ENCODE data around the gene TECTB.

The TECTB gene

DNA sequence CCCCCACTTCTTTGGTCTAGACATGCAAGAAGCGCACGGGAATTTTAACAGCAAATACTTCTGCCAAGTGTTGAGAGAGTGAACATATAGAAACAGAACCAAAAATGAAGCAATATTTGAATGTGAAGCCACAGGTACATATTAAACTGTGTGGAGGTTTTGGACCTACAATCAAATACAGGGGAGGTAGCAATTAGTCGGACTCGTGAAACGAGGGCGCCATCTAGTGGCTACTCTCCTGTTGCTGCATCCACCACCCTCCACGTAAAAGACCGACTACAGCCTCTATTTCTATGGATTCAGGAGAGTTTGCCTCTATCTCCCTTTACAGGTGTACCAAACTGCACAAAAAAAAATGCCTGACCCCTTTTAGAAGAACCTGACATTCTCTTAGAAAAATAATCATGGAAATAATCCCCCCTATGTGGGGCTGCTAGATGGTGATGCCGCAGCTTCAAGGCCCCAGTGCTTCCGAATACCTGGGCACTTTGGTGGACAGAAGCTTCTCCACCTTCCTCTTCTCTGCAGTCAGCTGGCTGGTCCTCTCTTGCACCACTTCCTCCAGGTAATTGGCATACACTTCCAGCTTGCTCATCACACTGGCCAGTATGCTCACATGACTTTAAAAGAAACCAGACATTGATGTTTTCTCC lies 31.7 kb downstream of the TECTB start:
- peak; percentile 69 for DNase-seq (ENCODE audit: low read depth)
- TF ChIP-seq, protein P1, sequence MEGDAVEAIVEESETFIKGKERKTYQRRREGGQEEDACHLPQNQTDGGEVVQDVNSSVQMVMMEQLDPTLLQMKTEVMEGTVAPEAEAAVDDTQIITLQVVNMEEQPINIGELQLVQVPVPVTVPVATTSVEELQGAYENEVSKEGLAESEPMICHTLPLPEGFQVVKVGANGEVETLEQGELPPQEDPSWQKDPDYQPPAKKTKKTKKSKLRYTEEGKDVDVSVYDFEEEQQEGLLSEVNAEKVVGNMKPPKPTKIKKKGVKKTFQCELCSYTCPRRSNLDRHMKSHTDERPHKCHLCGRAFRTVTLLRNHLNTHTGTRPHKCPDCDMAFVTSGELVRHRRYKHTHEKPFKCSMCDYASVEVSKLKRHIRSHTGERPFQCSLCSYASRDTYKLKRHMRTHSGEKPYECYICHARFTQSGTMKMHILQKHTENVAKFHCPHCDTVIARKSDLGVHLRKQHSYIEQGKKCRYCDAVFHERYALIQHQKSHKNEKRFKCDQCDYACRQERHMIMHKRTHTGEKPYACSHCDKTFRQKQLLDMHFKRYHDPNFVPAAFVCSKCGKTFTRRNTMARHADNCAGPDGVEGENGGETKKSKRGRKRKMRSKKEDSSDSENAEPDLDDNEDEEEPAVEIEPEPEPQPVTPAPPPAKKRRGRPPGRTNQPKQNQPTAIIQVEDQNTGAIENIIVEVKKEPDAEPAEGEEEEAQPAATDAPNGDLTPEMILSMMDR (conservative IDR thresholded peaks at IDR 0.05; ENCODE audit: low read length) = peak; percentile 94
- no peak overlapping the region for H3K4me3 ChIP-seq (ENCODE audit: low read length)

DNA sequence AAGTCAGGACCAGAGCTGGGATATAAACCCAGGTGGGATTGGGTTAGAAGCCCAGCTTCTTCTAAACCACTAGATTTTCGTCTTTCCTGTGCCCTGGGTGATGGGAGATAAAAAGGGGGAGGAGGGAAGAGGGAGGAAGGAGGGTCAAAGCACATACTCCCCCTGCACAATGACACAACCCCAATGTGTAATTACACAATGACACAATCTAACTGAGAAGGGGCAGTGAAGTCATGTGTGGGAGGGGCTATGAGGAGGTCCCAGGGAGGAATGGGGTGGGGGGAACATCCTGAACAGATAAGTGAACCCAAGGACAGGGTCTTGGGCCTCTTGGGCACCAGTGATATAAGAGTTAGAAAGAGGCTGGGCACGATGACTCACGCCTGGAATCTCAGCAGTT lies 44.5 kb downstream of the TECTB start:
- H3K4me3 ChIP-seq (ENCODE audit: low read length) = no peak overlapping the region
- DNase-seq (ENCODE audit: low read depth) = no peak
- TF ChIP-seq, protein P1 (conservative IDR thresholded peaks at IDR 0.05; ENCODE audit: low read length) = no peak

DNA sequence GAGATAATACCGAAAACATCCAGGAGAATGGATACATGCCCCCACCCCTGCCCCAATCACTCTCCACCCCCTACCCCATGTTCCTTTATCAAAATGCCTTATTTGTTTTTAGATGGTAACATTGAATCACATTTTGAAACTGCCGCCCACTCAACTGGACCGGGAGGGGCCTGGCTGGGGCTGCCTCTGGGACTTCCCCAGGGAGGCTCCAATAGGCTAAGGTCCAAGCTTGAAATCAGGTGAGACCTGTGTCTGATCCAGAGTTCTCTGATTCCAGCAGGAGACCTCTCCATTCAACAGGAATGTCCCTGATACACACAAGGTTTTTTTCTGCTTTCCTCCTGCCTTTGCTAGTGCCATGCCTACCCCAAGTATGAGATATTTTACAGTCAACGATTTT lies 47.0 kb downstream of the TECTB start:
- no peak for DNase-seq (ENCODE audit: low read depth)
- TF ChIP-seq, protein P1 (conservative IDR thresholded peaks at IDR 0.05; ENCODE audit: low read length) = no peak
- H3K4me3 ChIP-seq (ENCODE audit: low read length) = no peak overlapping the region

DNA sequence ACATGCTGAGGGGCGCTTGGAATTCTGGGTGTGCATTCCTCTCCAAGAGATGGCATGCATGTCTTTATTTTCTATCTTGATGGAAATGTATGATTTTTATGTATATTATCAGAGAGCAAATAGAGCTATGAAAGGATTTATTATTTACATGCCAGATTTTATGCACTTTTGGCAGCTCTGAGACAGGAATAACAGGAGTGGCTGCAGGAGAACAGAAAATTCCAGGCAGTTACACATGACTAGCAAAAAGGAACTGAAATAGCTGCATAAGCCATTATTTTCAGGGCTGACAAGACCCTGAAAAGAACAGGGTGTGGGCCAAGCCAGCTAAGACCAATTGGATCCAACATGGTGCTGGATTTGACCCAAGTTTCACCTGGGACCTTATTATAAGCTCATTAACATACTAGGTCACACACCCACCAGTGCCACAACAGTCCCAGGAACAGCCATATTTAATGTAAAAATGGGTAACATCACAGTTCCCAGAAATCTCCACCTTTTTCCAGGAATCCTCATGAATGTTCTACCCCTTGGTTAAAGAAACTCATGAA lies 47.5 kb downstream of the TECTB start:
- DNase-seq (ENCODE audit: low read depth) = no peak
- no peak overlapping the region for H3K4me3 ChIP-seq (ENCODE audit: low read length)
- TF ChIP-seq, protein P1 (conservative IDR thresholded peaks at IDR 0.05; ENCODE audit: low read length) = no peak

DNA sequence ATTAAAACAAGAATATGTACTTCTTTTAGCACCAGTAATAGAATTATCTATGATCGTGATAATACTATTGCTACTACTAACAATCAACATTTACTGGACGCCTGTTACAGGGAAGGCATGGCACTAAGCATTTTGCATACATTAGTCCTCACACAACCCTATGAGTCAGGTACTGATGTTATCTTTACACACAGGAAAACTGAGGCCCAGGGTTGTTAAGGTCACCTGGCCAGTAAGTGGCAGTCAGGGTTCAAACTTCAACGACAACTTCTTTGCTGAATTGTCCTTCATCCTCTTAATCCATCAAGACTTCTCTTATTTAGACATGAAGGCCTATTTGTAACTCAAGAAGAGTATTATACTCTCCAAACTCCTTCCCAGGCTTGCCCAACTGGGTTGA lies 48.8 kb downstream of the TECTB start:
- H3K4me3 ChIP-seq (ENCODE audit: low read length) = no peak overlapping the region
- TF ChIP-seq, protein P1 (conservative IDR thresholded peaks at IDR 0.05; ENCODE audit: low read length) = no peak
- DNase-seq (ENCODE audit: low read depth) = no peak

DNA sequence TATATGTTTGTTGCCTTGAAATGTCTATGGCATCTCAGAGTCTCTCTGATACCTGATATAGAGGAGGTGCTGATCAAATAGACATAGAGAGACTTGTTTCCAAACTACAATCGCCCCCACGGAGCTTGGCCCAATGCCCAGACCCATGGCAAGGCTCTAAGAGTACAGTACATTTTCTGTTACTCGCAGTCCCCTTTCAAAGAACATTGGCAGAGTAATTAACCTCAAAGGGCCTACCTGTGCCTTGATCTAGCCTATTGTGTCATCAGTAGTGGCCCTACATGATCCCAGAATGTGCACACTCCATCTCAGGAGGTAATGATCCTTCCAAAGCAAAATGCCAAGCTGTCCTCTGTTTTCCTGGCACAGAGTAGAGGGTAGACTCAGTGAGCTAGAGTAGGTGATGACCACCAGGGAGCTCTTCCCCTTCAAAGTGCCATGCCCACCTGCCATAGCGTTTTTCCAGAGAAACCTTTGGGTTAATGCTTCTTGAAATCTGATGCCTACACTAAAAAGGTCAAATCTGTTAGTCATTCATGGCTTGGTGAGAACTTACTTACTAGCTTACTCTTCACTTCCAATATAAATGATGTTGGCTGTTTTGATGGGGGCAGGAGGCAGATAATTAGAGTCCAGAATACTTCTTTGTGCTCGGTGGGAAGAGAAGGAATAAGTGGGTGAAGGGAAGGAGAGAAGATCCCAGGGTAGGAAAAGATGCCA lies 49.5 kb downstream of the TECTB start:
- DNase-seq (ENCODE audit: low read depth) = no peak
- TF ChIP-seq, protein P1 (conservative IDR thresholded peaks at IDR 0.05; ENCODE audit: low read length) = no peak

DNA sequence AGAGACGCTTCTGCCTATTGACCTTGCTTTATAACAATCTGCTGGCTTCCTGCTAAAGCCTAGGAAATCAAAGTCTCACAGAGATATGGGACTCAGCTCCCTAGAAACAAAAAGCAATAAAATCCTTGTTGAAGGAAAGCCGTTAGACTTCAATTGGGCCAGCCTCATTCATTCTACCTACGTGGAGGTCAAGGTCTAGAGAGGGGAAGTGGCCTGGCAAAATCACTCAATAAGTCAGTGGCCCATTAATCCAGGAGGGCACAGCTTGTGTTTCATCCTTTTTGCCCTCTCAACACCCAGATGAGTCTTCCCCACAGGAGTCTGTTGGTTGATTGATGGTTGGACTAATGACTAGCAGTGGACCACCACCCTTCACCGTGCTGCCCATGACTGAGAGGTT lies 50.3 kb downstream of the TECTB start:
- no peak for DNase-seq (ENCODE audit: low read depth)
- TF ChIP-seq, protein P1 (conservative IDR thresholded peaks at IDR 0.05; ENCODE audit: low read length) = no peak

More for the DNA sequence above, 49.5 kb downstream of the TECTB start:
- no peak overlapping the region for H3K4me3 ChIP-seq (ENCODE audit: low read length)

More for the DNA sequence above, 50.3 kb downstream of the TECTB start:
- no peak overlapping the region for H3K4me3 ChIP-seq (ENCODE audit: low read length)

Measured in AG10803 (cell line).